Right lobe of liver (tissue), 4 donors: ENCODE results near the gene MSMP.

Experiments
- CTCF ChIP-seq, 4 donors: fragments of 200-600 bp in 3 of 4; fragments of 450-650 bp in 1 of 4; IDR thresholded peaks; one replicate each; pipeline versions ENCODE4 v1.5.1 to v1.8.0; 2016 to 2022; ENCODE audit warnings: antibody characterized with exemption in 4 of 4, mild to moderate bottlenecking in 2 of 4
- POLR2A ChIP-seq: fragments of 450-650 bp; IDR thresholded peaks from one replicate; pipeline ENCODE4 v1.6.1; 2017; ENCODE audit warnings: antibody characterized with exemption, mild to moderate bottlenecking
- donor health status: DM: no; HTN: no; CAD: no.
- donor health status: DM: no; HTN: no; CAD: no.
- donor health status: DM: no; HTN: yes; CAD: no.

DNA sequence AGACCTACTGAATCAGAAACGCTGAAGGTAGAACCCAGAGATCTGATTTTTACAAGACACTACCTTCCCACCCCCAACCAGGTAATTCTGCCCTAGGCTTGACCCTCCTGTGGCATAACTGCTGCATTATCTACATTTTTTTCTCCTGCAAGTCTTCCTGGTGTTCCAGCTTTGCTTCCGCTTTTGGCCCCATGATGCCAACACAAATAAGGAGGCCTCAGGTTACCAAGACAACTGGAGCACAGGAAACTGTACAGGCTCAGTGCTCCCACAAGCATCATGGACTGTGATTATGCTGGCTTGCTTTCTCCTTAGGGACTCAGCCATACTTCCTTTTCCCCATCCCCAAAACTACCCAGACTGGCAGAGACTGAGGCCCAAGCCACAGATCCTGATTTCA lies 6.6 kb upstream of the MSMP start:
- no peak for TF ChIP-seq CTCF (IDR thresholded peaks at IDR 0.05)
- no peak for TF ChIP-seq POLR2A
